HG03565 (cell line): ENCODE measurements around the gene USP36.
"Not testable (repeated sequence)": the region's sequence is repeated elsewhere in the genome, so short reads cannot be mapped to it uniquely, and the experiment has no call there.

ENCODE experiments used
- ATAC-seq: cut with Tn5 transposase; IDR thresholded peaks from one replicate; pipeline ENCODE4 v1.9.1; 2021; ENCODE audit warnings: mild to moderate bottlenecking, moderate library complexity; ENCODE audit not compliant: unreplicated experiment

The USP36 gene

DNA sequence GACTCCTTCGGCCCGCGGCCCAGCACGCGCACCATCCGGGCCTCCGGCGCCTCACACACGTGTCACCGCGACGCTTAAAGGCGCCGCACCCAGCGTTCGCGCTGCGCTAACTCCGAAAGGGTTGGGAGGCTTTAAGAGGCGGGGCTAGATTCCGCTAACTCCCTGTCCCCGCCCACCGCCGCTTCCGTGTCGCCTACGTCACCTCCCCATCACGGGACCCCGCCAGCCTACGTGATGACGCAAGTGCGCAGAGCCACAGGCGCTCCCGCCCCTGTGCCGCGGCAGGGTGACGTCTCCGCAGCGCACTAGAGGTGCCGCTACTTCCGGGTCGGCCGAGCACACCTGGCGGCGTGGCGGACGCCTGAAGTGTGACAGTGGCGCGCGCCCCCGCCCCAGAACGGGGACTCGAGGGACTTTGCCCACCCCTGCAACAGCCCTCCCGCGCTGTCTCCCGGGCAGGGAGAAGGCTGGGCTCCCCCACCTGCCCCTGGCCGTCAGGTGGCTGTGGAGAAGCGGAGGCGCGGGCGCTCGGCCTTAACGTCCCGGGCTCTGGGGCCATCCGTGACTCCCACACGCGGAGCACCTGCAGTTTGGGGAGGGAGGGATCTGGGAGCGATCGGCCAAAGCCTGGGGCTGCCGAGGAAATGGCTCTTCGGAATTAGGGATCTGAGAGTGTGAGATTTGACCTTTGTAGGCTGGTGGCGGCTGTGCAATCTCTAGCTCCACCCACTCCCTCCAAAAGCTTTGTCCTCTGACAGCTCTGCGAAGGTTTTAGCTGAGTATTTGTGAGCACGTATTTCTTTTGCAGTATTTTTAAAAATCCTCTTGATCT, at the start of gene USP36:
Gene USP36 (minus strand): TSS at position 35 of the 832 bp plus-strand sequence. CDS start 4,451 bp downstream, outside the sequence.
- peak; percentile 79 for ATAC-seq

DNA sequence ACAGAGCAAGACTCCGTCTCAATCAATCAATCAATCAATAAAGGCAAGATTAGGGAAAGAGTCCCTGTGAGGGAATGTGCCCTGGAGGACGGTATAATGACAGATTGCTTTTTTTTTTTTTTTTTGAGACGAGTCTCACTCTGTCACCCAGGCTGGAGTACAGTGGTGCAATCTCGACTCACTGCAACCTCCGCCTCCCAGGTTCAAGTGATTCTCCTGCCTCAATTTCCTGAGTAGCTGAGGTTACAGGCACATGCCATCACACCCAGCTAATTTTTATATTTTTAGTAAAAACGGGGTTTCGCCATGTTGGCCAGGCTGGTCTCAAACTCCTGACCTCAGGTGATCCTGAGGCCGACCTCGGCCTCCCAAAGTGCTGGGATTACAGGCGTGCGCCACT, 49.5 kb upstream of the USP36 start:
- not testable (repeated sequence) for ATAC-seq

DNA sequence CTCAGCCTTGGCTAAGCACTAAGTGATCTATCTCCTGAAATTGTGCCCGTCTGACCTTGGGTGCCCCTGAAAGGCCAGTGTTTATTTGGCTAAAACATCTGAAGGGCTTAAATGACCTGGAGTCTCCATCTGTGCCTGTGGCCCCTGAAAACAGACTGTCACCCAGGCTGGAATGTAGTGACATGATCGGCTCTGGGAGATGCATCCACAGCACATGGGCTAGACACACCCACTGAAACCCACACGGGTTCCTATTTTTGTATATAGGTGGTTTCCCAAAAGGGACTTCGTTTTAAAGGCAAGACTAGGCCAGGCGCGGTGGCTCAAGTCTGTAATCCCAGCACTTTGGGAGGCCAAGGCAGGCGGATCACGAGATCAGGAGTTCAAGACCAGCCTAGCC, 48.9 kb upstream of the USP36 start:
- ATAC-seq: no peak

DNA sequence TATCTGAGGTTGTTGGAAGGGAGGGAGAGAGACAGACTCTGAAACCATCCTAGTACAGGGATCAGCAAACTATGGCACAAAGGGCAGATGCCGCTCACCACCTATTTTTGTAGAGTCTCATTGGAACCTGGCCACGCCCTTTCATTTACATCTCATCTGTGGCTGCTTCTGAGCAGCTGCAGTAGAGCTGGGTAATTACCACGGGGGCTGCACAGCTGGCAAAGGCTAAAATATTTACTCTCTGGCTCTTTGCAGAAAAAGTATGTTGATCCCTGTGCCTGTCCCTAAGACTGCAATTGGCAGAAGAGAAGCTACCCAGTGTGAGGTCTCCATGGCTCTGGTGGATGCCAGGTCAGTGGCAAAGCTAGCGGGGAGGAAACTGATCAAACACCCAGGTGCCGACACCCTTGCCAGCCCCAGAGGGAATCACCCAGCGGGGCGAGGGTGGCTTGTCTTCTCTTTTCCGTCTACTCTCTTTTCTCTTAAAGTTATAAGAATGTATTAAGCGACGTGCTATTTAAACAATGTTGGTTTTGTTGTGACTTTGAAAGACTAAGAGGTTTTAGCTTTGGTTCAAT, 48.4 kb upstream of the USP36 start:
- no peak for ATAC-seq

DNA sequence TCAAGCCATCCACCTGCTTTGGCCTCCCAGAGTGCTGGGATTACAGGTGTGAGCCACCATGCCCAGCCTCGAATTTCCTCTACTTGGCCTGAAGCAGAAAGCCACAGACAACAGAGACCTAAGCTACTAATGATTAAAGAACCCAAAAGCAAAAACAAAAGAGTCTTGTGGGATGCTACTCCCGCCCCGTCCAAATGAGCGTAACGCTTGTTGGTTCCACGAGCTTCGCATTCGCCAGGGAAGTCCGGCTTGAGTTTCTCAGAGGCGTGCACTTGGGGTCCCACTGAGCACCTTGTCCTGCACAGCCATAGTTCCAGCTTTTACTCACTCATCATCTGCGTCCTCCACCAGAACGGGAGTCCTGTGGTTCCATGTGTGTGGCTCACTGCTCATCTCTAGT, 46.3 kb upstream of the USP36 start:
- ATAC-seq: no peak

DNA sequence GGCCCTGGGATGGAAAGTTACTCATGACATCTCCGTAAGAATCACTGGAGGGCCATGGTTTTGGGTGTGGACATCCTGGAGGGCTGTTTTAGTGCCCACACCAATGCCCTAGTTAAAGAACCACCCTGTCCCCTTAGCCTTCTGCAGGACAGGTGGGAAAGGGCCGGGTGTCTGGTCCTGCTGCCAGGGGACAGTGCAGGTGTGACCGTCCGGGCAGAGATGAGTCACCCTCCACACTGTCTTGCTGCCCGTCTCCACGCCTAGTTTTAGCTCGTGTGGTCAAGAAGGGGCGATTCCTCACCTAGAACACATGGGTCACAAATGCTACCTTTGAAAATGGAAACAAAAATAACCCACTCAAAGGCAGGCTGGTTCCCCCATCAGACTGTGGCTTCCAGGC, 45.3 kb upstream of the USP36 start:
- no peak for ATAC-seq

DNA sequence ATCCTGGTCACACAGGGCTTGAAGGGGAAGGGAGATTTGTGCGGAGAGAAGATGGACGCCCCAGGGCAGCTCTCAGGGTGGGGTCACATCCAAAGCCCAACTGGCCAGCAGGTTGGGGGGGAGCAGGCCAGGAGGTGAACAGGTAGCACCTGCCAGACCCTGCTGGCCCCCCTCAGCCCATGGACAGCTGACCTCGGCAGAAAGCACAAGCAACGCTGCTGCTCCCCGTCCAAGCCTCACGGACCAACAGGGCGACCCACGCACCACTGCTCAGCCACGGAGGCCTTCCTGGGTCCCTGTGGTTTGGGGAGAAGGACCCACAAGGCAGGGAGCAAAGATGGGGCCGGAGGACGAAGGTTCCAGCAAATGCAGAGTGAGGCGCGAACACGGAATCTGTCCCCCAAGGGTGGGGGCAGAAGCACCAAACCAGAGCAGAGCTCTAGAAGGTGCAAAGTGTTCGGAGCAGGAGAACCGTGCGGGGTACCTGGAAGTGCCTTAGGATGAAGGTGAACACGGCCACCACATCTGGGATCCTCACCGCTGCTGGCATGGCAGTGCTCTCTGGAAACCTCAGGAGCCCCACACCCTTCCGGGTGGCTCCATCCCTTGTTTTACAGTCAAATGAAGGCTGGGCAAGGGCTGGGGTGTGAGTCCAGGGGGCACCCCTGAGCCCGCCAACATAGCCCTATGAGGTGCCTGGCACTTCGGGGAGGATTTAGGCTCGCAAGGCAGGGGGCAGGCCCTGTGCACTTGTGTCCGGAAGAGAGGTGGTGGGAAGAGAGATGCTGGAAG, 44.5 kb upstream of the USP36 start:
- no peak for ATAC-seq

DNA sequence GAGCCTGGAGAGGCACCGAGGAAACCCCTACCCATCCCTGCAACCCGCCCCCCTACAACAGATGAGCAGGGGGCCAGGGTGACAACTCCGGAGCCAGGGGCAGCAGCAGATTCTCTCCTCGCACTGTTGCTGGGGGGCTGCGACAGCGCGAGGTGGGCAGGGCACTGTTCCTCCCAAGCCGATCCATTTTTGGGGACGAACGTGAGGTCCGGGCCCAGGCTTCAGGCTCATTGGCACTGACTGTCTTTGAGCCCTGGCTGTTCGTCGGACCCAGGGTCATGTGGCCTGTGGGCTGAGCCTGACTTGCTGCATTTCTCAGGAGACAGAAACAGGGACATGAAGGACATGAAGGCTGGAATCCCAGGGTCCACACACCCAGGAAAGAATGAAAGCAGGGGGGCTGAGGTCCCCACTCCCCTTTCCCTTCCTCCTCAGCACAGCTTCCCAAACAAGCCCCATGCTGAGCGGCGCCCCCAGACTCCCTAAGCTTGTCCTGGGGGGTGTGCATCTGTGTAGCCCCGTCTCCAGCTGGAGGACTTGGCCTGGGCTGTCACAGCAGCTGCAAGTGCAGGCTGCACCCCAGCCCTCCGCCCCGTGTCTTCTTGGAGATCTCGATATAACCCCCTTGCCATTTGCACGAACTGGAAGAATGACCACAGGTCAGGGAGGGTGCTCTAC, 43.7 kb upstream of the USP36 start:
- ATAC-seq: no peak

DNA sequence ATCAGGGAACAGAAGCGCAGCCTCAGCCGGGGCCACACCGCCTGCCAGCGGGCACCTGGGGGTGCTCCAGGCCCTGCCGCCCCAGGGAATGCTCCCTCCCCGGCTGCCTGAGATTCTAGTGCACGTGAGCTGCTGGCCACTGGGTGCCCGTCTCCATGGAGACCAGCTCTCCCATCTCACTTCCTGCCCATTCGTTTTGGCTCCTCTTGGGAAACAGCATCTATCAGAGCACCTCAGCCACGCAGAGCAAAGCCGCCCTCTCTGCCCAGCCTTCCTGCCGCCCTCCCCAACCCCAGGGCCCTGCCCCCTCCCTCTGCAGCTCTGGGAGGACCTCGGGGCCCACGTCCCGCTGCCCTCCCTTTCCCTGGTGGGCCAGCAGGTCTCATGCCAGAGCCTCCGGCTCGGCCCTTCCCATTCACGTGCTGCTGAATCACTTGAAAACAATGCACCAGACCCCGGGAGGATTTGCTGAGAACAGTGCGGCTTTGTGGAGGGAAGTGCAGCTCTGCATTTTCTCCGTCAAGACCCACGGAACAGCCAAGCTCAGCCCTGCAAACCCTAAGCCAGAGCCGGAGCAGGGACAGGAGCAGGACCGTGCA, 43.0 kb upstream of the USP36 start:
- ATAC-seq: no peak

DNA sequence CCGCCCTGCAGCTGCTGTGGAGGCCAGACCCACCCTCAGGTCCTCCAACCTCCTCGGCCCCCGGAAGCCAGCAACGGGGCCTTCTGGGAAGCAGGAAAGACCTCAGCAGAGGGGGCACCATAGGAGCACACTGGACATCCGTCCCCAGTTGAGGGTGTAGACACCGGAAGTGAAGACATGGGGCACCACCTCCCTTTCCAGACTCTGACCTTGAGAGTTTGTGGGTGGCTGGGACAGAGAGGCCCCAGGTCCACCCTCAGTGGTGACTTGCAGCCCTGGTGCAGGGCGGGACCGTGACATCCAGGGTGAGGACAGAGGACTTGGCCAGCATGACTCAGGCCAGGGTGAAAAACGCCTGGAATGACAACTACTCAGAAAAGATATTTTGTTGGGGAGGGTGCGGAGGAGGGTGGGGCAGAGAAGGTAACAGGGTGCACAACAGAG, 42.5 kb upstream of the USP36 start:
- ATAC-seq: no peak

DNA sequence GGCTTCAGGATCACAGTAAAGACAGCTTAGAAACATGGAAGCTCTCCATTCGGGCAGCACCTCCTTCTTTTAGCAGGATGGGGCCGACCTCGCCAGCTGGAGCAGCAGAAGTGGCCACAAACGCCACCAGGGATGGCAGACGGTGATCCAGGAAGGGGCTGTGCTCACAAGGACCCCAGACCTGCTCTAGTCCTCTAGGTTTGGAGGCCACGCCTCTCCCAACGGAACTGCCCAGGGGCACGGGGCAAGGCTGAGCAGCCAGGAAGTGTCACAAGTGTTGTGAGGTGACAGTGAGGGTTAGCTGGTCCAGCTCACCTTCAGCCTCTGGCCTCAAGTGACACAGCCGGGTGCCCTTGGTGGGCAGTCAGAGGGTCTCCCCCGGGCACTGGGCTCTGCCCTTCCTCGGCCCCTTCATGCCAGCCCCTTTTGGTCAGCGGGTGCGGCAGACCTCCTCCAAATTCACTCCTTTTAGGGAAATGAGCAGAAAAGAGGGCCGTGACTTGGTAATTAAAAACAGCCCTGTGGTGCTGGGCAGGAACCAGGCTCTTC, 42.0 kb upstream of the USP36 start:
- no peak for ATAC-seq

DNA sequence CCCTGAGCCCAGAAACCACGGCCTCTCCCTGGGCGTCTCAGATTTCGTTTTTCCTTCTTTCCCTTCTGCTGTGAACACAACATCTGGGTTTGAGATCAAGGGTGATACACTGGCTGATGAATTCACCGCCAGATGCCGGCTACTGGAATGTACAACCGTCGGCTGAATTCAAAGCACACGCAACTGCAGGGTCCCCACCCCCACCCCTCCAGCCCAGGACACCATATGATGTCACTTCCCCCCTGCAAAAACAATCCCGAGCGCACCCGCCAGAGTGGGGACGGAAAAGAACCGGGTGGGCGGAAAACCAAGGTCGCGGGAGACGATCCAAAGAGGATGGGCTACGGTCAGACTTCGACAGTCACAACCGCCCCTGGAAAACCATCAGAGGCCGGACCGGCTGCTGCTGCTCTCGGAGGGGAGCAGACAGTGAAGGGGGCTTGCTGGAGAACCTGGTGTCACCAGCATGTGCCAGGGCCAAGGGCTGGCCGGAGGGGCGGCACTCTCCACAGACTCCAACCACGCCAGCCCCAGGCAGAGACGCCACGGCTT, 39.1 kb upstream of the USP36 start:
- ATAC-seq: no peak

DNA sequence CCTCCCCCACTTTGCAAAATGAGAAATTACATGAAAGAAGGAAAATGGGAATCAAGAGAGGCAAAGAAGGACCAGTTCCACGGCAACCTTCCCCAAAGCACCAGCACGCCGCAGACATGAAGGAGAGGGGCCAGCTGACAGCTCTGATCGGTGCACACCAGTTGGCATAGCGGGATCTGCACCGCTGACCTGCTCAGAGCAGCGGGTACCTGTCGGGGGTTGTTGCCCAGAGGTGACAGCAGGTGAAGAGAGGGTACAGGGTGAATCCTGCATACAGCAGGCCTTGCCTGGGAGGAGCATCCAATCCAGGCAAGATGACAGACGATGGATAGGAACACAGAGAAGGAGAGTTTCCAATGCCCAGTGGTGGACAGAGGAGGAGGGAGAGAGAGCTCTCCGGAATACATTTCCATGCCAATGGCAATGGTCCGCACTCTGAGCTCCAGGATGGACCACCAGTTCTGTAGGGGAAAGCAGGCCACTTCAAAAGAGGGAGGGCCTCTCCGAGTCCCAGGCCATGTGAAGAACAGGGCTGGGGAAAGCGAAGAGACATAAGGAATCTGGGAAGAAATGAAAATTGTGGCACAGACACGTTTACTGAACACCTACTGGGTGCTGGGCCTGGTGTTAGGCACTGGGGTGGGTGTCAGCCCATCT, 38.4 kb upstream of the USP36 start:
- ATAC-seq: no peak

DNA sequence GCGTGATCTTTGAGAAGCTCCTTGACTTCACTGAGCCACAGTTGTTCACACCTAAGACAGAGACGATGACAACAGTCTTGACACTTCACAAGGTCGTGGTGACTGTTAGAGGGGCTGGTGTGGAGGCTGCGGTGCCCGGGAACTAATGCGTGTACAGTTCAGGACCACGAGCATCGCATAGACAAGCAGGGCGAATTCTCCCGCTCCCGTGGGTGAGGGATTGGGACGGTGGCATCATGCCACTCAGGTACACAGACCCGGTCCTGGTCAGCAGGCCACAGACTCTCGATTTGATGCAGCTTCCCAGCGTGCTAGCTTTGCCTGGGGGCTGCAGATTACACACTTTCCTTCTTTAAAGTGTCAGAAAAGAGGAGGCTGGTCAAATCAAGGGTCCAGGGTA, 37.6 kb upstream of the USP36 start:
- no peak for ATAC-seq

DNA sequence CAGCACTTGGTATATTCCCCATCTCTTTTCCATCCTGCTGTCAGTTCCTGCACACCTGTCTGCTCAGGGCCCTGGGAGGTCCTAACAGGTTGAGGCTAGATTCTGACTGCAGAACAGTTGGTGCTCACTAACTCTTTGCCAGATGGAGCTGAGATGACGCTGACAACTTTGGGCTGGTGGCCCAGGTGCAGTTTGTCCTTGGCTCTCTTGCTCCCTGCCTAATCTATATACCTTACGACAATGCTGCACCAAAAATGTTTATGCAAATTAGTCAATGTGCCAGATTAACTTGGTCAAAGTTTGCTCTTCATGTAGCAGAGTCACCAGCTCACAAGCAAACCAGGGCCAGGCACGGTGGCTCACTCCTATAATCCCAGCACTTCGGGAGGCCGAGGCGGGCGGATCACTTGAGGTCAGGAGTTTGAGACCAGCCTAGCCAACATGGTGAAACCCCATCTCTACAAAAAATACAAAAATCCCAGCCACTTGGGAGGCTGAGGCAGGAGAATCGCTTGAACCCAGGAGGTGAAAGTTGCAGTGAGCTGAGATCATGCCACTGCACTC, 36.4 kb upstream of the USP36 start:
- ATAC-seq: not testable (repeated sequence)

DNA sequence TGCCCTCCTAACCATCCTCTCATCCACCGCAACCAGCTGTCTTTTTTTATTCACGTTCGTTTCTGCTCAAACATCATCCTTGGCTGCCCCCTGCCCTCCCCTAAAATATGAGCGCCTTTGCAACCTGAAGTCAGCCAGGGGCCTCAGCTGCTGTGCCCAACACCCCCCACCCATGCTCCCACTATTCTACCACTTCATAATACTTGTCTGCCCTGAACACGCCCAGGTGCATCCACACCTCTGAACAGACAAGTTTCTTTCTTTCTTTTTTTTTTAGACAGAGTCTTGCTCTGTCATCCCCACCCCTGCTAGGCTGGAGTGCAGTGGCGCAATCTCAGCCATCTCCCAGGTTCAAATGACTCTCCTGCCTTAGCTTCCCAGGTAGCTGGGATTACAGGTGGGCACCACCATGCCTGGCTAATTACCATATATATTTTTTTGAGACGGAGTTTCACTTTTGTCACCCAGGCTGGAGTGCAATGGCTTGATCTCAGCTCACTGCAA, 35.5 kb upstream of the USP36 start:
- ATAC-seq: no peak

DNA sequence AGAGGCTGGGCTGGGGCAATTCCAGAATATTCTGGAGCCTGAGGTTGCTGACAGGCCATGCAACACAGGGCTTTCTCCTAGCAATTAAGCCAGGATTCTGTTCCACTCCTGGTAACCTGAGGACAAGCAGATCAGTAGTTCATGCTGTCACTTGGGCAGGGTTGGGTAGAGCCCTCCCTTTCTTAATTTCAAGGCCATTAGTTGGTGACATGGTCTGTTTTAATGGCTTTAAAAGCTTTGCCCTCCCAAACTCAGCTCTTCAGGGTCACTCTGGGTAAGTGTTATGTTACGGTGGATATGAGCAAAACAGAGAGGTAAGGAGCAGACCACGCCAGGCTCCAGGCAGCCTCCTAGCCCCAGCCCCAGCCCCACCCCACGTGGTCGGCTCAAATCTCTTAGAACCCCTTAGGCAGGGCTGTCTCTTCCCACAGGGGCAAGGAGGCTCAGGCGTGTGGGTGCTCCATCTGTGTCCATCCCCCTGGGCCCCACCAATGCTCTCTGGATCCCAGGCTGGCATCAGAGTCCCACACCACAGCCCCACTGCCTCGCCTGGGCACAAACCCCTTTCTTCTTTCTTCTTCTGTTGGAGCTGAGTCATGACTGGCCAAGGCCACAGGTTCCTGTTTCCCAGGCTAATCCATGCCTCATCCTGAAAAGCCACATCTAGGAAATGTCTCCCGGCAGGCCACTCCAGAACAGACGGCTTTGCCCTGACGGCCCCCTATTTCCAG, 34.9 kb upstream of the USP36 start:
- ATAC-seq: no peak

DNA sequence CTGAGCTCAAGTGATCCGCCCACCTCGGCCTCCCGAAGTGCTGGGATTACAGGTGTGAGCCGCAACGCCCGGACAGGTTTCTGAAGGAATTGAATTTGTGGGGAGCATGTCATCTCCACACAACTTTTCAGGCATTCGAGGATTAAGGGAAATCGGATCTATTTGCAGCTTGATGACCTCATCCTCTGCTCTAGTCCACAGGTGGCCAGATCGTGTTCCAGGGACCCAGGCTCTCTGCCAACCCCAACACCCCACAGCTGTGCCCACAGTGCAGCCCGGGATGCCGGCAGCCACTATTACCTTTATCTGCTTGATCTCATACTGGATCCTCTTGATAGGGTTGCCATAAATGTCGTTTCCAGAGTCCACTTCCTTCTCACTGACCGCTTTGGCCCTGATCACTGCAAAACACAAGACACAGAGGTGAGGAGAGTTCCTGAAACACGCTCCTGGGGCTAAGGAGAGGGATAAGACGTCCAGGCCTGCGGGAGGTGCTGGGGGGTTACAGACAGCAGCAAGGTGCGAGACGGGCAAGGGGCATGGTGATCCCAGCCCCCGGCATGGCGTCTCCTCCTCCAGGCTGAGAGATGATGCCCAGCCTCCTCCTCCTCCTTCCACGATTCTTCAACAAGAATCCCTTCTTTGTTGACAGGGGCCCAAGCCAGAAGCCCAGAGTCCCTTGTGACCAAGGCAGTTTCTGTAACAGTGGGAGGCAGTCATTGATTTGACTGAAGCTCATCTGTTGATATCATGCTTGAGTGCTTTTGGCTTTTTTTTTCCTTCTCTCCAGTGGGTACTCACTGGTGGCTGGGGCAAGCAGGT, 33.1 kb upstream of the USP36 start:
- no peak for ATAC-seq
